ENCODE results near the gene ZNF750.

Gene ZNF750

GRCh38 chr17:82840431-82840831, 609 bp upstream of the ZNF750 start:
- TF ChIP-seq, protein P1, sequence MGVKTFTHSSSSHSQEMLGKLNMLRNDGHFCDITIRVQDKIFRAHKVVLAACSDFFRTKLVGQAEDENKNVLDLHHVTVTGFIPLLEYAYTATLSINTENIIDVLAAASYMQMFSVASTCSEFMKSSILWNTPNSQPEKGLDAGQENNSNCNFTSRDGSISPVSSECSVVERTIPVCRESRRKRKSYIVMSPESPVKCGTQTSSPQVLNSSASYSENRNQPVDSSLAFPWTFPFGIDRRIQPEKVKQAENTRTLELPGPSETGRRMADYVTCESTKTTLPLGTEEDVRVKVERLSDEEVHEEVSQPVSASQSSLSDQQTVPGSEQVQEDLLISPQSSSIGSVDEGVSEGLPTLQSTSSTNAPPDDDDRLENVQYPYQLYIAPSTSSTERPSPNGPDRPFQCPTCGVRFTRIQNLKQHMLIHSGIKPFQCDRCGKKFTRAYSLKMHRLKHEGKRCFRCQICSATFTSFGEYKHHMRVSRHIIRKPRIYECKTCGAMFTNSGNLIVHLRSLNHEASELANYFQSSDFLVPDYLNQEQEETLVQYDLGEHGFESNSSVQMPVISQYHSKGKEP (tag by site-specific recombination; IDR thresholded peaks at IDR 0.05), result peak; percentile 24; the same call in 1 of the 2 replicates
- TF ChIP-seq ZNF214 (tag by site-specific recombination; IDR thresholded peaks at IDR 0.05; ENCODE audit: borderline replicate concordance), result no peak
- no peak for TF ChIP-seq ZNF202 (tag by site-specific recombination; IDR thresholded peaks at IDR 0.05; ENCODE audit: borderline replicate concordance)
- TF ChIP-seq ZNF292 (tag by site-specific recombination; IDR thresholded peaks at IDR 0.05; ENCODE audit: borderline replicate concordance, low read depth), result no peak
- TF ChIP-seq, protein P2, sequence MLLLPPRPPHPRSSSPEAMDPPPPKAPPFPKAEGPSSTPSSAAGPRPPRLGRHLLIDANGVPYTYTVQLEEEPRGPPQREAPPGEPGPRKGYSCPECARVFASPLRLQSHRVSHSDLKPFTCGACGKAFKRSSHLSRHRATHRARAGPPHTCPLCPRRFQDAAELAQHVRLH (tag by site-specific recombination; IDR thresholded peaks at IDR 0.05), result no peak
- peak; percentile 30; the same call in 1 of the 2 replicates for TF ChIP-seq ZNF341 (tag by site-specific recombination; IDR thresholded peaks at IDR 0.05; ENCODE audit: low read depth)
- TF ChIP-seq, protein P3, sequence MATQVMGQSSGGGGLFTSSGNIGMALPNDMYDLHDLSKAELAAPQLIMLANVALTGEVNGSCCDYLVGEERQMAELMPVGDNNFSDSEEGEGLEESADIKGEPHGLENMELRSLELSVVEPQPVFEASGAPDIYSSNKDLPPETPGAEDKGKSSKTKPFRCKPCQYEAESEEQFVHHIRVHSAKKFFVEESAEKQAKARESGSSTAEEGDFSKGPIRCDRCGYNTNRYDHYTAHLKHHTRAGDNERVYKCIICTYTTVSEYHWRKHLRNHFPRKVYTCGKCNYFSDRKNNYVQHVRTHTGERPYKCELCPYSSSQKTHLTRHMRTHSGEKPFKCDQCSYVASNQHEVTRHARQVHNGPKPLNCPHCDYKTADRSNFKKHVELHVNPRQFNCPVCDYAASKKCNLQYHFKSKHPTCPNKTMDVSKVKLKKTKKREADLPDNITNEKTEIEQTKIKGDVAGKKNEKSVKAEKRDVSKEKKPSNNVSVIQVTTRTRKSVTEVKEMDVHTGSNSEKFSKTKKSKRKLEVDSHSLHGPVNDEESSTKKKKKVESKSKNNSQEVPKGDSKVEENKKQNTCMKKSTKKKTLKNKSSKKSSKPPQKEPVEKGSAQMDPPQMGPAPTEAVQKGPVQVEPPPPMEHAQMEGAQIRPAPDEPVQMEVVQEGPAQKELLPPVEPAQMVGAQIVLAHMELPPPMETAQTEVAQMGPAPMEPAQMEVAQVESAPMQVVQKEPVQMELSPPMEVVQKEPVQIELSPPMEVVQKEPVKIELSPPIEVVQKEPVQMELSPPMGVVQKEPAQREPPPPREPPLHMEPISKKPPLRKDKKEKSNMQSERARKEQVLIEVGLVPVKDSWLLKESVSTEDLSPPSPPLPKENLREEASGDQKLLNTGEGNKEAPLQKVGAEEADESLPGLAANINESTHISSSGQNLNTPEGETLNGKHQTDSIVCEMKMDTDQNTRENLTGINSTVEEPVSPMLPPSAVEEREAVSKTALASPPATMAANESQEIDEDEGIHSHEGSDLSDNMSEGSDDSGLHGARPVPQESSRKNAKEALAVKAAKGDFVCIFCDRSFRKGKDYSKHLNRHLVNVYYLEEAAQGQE (tag by site-specific recombination; IDR thresholded peaks at IDR 0.05), result peak; percentile 71
- H3K27ac ChIP-seq (ENCODE audit: extremely low read depth, low read depth, low read length), result no peak overlapping the region
- H3K36me3 ChIP-seq (ENCODE audit: control insufficient read depth in 2 of 2, insufficient read depth in 1 of 2, low read length in 2 of 2), result no peaks in the 10 kb centered on the region
- ChIA-PET POLR2A (no interaction called here), CTCF (interaction anchor here (0.6 kb wide), 1 partner anchor 73 kb away, joined by 3 read pairs; no protein-coding TSS in a partner anchor)
- no peaks in the 10 kb centered on the region for H3K4me1 ChIP-seq (ENCODE audit: control insufficient read depth, insufficient read depth, low read length)
- no peaks in the 10 kb centered on the region for H3K9me3 ChIP-seq (ENCODE audit: control insufficient read depth, insufficient read depth, low read depth, low read length)
- H3K4me3 ChIP-seq (ENCODE audit: low read depth, low read length), result no peak overlapping the region

DNA sequence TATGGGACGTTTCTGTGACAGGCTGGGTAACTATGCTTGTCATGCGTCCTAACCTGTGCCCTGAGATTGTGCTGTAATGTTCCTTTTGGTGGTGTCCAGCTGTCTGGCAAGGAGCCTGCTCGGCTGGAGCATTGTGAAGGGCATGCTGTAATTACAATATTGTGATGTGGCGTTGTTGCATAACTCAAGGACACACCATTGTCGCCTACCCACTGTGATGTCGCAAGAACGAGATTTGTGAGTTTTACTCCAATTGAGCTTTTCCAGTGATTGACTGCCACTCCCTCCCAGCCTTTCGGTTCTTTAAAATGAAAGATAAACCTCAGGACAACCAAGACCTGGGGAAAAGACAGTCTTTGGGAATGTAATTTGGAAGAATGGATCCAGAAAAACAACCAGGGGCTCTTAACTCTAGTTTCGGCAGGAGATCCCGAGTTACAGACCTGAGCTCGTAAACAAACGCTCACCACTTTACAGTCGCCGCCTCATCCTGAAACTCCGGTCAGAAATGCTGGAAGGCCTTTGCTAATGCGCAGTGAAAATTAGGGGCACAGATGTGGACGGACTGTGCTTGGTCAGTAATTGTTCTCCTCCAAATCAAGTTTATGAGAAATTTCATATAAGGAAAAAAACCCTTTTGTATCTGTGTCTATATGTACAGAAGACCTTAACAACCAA, 1.3 kb downstream of the ZNF750 start:
- no peak overlapping the region for H3K27ac ChIP-seq (ENCODE audit: extremely low read depth, low read depth, low read length)
- H3K4me1 ChIP-seq (ENCODE audit: control insufficient read depth, insufficient read depth, low read length), result no peaks in the 10 kb centered on the region
- CTCF ChIA-PET, result interaction anchor here (0.7 to 1.1 kb wide), 2 partner anchors 35 to 94 kb away, joined by 3 to 4 read pairs; no protein-coding TSS in a partner anchor
- POLR2A ChIA-PET, result no interaction called here
- peaks cover 0 to 2% of the 10 kb centered on the region in 2 experiments; a peak in 2 of 3 replicates for H3K36me3 ChIP-seq (ENCODE audit: control insufficient read depth in 2 of 2, insufficient read depth in 1 of 2, low read length in 2 of 2)
- no peaks in the 10 kb centered on the region for H3K9me3 ChIP-seq (ENCODE audit: control insufficient read depth, insufficient read depth, low read depth, low read length)
- no peak overlapping the region for H3K4me3 ChIP-seq (ENCODE audit: low read depth, low read length)
- TF ChIP-seq, protein P4, sequence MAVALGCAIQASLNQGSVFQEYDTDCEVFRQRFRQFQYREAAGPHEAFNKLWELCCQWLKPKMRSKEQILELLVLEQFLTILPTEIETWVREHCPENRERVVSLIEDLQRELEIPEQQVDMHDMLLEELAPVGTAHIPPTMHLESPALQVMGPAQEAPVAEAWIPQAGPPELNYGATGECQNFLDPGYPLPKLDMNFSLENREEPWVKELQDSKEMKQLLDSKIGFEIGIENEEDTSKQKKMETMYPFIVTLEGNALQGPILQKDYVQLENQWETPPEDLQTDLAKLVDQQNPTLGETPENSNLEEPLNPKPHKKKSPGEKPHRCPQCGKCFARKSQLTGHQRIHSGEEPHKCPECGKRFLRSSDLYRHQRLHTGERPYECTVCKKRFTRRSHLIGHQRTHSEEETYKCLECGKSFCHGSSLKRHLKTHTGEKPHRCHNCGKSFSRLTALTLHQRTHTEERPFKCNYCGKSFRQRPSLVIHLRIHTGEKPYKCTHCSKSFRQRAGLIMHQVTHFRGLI (tag by site-specific recombination; IDR thresholded peaks at IDR 0.05), result no peak
- TF ChIP-seq KLF10 (tag by site-specific recombination; IDR thresholded peaks at IDR 0.05), result no peak
- TF ChIP-seq ZNF561 (tag by site-specific recombination; IDR thresholded peaks at IDR 0.05; ENCODE audit: borderline replicate concordance), result peak; percentile 85
- TF ChIP-seq ZIC2 (tag by site-specific recombination; IDR thresholded peaks at IDR 0.05), result peak; percentile 70
- TF ChIP-seq ZNF707 (tag by site-specific recombination; IDR thresholded peaks at IDR 0.05), result no peak
- no peak for TF ChIP-seq ZNF692 (tag by site-specific recombination; IDR thresholded peaks at IDR 0.05)
- TF ChIP-seq, protein P5, sequence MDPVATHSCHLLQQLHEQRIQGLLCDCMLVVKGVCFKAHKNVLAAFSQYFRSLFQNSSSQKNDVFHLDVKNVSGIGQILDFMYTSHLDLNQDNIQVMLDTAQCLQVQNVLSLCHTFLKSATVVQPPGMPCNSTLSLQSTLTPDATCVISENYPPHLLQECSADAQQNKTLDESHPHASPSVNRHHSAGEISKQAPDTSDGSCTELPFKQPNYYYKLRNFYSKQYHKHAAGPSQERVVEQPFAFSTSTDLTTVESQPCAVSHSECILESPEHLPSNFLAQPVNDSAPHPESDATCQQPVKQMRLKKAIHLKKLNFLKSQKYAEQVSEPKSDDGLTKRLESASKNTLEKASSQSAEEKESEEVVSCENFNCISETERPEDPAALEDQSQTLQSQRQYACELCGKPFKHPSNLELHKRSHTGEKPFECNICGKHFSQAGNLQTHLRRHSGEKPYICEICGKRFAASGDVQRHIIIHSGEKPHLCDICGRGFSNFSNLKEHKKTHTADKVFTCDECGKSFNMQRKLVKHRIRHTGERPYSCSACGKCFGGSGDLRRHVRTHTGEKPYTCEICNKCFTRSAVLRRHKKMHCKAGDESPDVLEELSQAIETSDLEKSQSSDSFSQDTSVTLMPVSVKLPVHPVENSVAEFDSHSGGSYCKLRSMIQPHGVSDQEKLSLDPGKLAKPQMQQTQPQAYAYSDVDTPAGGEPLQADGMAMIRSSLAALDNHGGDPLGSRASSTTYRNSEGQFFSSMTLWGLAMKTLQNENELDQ (tag by site-specific recombination; IDR thresholded peaks at IDR 0.05; ENCODE audit: low read depth), result no peak
- TF ChIP-seq ZNF121 (tag by site-specific recombination; IDR thresholded peaks at IDR 0.05), result no peak
- TF ChIP-seq ZNF266 (tag by site-specific recombination; IDR thresholded peaks at IDR 0.05; ENCODE audit: low read depth), result no peak
- peak; percentile 84 for TF ChIP-seq PRDM6 (tag by site-specific recombination; IDR thresholded peaks at IDR 0.05)
- peak; percentile 21; the same call in 1 of the 2 replicates for TF ChIP-seq ZNF76 (tag by site-specific recombination; IDR thresholded peaks at IDR 0.05; ENCODE audit: borderline replicate concordance, low read depth)
- TF ChIP-seq SP7 (tag by site-specific recombination; IDR thresholded peaks at IDR 0.05), result peak; percentile 80

Data from HEK293 (cell line).